Measurements from ENCODE around the gene GPATCH1. TPM values are rescaled to one million over a fixed set of nuclear protein-coding genes. Genes with fewer than 3 reads are reported as not detected.
A peak's percentile ranks its signal among the peaks of the same experiment; 100 is the strongest.

Gene GPATCH1
- total and polyA plus RNA-seq, 2 of the 13 experiments (the other 11 are each of a cell fraction or from before 2014, with no cell fraction given): 6.8 to 6.9 TPM

DNA sequence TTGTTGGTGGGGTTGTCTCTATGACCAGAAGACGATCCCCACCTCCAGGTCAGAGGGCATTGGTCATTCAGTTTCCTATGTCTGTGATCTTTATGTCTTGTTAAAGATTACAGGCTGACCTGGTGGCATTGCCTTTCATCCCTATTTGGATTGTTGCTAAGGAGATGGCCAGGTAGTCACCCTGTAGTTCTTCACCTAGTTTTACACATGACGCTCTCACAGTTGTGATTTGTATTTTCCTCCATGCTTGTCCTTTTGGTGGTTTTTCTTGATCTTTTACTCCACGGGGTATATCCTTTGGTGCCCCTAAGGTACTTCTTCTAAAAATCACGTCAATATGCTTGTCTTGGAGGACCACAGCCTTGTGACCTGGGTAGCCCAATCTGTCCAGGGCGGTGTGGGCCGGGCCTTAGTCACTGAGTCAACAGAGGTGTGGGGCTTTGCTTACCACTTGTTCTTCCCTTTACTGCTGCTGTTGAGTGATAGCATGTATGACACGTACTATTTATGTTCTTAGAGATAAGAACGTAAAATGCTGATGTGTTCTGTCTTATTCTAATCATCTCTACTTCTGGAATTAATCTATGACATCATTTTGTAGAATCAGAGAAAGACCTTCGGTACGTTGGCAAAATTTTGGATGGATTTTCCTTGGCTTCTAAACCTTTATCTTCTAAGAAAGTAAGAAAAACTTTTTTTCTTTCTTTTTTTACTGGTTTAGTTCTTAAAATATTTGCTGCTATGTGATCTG is 20.1 kb downstream of the GPATCH1 start (continued):
- TF ChIP-seq ZNF546 (CRISPR knock-in tag; conservative IDR thresholded peaks at IDR 0.05) (no peak), ZBTB38 (CRISPR knock-in tag; IDR thresholded peaks at IDR 0.05) (no peak), DMAP1 (CRISPR knock-in tag; IDR thresholded peaks at IDR 0.05) (peak; percentile 29; the same call in 1 of the 2 replicates), RFX5 (IDR thresholded peaks at IDR 0.05; ENCODE audit: low read depth, low read length) (no peak), SRSF1 (optimal IDR thresholded peaks at IDR 0.05; ENCODE audit: low read depth, low read length) (no peak), CBX1 (IDR thresholded peaks at IDR 0.05; ENCODE audit: low read depth) (no peak), ZBTB20 (CRISPR knock-in tag; IDR thresholded peaks at IDR 0.05; ENCODE audit: borderline replicate concordance, low read depth) (peak; percentile 55; the same call in 1 of the 2 replicates), FOXK1 (CRISPR knock-in tag; IDR thresholded peaks at IDR 0.05; ENCODE audit: borderline replicate concordance, low read depth) (0 out of 2 replicates have a peak, but pooled peaks have one; percentile 1), ZSCAN30 (CRISPR knock-in tag; IDR thresholded peaks at IDR 0.05) (no peak), ZNF75D (CRISPR knock-in tag; IDR thresholded peaks at IDR 0.05; ENCODE audit: borderline replicate concordance) (no peak), THAP11 (CRISPR knock-in tag; IDR thresholded peaks at IDR 0.05) (peak; percentile 38; the same call in 1 of the 2 replicates), YEATS4 (CRISPR knock-in tag; IDR thresholded peaks at IDR 0.05; ENCODE audit: borderline replicate concordance) (peak; percentile 40; the same call in 1 of the 2 replicates), ZNF256 (CRISPR knock-in tag; conservative IDR thresholded peaks at IDR 0.05) (no peak), ZNF878 (CRISPR knock-in tag; IDR thresholded peaks at IDR 0.05) (no peak)
- TF ChIP-seq, protein P1, sequence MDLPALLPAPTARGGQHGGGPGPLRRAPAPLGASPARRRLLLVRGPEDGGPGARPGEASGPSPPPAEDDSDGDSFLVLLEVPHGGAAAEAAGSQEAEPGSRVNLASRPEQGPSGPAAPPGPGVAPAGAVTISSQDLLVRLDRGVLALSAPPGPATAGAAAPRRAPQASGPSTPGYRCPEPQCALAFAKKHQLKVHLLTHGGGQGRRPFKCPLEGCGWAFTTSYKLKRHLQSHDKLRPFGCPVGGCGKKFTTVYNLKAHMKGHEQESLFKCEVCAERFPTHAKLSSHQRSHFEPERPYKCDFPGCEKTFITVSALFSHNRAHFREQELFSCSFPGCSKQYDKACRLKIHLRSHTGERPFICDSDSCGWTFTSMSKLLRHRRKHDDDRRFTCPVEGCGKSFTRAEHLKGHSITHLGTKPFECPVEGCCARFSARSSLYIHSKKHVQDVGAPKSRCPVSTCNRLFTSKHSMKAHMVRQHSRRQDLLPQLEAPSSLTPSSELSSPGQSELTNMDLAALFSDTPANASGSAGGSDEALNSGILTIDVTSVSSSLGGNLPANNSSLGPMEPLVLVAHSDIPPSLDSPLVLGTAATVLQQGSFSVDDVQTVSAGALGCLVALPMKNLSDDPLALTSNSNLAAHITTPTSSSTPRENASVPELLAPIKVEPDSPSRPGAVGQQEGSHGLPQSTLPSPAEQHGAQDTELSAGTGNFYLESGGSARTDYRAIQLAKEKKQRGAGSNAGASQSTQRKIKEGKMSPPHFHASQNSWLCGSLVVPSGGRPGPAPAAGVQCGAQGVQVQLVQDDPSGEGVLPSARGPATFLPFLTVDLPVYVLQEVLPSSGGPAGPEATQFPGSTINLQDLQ (CRISPR knock-in tag; IDR thresholded peaks at IDR 0.05): no peak
- TF ChIP-seq, protein P2, sequence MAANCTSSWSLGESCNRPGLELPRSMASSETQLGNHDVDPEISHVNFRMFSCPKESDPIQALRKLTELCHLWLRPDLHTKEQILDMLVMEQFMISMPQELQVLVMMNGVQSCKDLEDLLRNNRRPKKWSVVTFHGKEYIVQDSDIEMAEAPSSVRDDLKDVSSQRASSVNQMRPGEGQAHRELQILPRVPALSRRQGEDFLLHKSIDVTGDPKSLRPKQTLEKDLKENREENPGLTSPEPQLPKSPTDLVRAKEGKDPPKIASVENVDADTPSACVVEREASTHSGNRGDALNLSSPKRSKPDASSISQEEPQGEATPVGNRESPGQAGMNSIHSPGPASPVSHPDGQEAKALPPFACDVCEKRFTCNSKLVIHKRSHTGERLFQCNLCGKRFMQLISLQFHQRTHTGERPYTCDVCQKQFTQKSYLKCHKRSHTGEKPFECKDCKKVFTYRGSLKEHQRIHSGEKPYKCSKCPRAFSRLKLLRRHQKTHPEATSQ (CRISPR knock-in tag; IDR thresholded peaks at IDR 0.05; ENCODE audit: borderline replicate concordance): peak; percentile 52; the same call in 1 of the 2 replicates
- TF ChIP-seq, protein P3, sequence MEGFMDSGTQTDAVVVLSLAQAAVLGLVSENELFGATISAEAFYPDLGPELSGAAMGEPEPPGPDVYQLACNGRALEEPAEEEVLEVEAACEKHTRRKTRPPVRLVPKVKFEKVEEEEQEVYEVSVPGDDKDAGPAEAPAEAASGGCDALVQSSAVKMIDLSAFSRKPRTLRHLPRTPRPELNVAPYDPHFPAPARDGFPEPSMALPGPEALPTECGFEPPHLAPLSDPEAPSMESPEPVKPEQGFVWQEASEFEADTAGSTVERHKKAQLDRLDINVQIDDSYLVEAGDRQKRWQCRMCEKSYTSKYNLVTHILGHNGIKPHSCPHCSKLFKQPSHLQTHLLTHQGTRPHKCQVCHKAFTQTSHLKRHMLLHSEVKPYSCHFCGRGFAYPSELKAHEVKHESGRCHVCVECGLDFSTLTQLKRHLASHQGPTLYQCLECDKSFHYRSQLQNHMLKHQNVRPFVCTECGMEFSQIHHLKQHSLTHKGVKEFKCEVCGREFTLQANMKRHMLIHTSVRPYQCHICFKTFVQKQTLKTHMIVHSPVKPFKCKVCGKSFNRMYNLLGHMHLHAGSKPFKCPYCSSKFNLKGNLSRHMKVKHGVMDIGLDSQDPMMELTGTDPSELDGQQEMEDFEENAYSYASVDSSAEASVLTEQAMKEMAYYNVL (CRISPR knock-in tag; IDR thresholded peaks at IDR 0.05; ENCODE audit: borderline replicate concordance): no peak
- TF ChIP-seq, protein P4, sequence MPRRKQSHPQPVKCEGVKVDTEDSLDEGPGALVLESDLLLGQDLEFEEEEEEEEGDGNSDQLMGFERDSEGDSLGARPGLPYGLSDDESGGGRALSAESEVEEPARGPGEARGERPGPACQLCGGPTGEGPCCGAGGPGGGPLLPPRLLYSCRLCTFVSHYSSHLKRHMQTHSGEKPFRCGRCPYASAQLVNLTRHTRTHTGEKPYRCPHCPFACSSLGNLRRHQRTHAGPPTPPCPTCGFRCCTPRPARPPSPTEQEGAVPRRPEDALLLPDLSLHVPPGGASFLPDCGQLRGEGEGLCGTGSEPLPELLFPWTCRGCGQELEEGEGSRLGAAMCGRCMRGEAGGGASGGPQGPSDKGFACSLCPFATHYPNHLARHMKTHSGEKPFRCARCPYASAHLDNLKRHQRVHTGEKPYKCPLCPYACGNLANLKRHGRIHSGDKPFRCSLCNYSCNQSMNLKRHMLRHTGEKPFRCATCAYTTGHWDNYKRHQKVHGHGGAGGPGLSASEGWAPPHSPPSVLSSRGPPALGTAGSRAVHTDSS (CRISPR knock-in tag; conservative IDR thresholded peaks at IDR 0.05): no peak
- TF ChIP-seq, protein P5, sequence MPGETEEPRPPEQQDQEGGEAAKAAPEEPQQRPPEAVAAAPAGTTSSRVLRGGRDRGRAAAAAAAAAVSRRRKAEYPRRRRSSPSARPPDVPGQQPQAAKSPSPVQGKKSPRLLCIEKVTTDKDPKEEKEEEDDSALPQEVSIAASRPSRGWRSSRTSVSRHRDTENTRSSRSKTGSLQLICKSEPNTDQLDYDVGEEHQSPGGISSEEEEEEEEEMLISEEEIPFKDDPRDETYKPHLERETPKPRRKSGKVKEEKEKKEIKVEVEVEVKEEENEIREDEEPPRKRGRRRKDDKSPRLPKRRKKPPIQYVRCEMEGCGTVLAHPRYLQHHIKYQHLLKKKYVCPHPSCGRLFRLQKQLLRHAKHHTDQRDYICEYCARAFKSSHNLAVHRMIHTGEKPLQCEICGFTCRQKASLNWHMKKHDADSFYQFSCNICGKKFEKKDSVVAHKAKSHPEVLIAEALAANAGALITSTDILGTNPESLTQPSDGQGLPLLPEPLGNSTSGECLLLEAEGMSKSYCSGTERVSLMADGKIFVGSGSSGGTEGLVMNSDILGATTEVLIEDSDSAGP (CRISPR knock-in tag; IDR thresholded peaks at IDR 0.05; ENCODE audit: borderline replicate concordance): no peak
